Measurements from ENCODE around the gene WDR41. TPM values are rescaled to one million over a fixed set of nuclear protein-coding genes. Genes with fewer than 3 reads are reported as not detected.

Gene WDR41
- total RNA-seq, 1 experiment from 2014 or later = 39.8 TPM

DNA sequence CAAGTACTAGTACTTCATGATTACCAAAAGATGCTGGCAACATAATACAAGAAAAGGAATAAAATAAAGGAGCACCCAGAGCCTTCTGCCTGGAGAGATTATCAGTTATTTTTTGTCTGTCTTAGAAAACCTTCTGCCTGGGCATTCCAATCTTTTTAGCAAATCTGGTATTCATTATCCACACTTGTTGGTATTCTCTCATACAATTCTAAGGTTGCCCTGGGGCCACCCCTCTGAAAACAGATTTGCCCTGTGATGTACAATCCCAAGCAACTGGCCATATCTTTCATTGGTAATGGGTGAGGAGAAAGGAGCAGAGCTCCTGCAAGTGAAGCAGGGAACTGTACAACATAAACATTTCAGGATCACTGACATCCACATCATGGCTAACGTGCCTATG lies 47.8 kb downstream of the WDR41 start:
- H3K9me3 Mint-ChIP-seq = peaks cover 5% of the 10 kb centered on the region
- no peaks in the 10 kb centered on the region for H3K4me1 Mint-ChIP-seq
- ChIA-PET POLR2A (no interaction called here), CTCF (interaction anchor here (0.7 kb wide), 1 partner anchor 172 kb away, joined by 3 read pairs; no protein-coding TSS in a partner anchor)
- H3K27me3 Mint-ChIP-seq (ENCODE audit: low read depth) = no peaks in the 10 kb centered on the region
- ATAC-seq = no peak
- TF ChIP-seq MXD4 (CRISPR knock-in tag; IDR thresholded peaks at IDR 0.05; ENCODE audit: borderline replicate concordance) (no peak), FOXJ3 (CRISPR knock-in tag; IDR thresholded peaks at IDR 0.05; ENCODE audit: borderline replicate concordance) (no peak), ARID4B (CRISPR knock-in tag; IDR thresholded peaks at IDR 0.05; ENCODE audit: borderline replicate concordance) (no peak), ZNF138 (CRISPR knock-in tag; conservative IDR thresholded peaks at IDR 0.05) (no peak), CREB1 (CRISPR knock-in tag; IDR thresholded peaks at IDR 0.05) (no peak), ZNF396 (CRISPR knock-in tag; IDR thresholded peaks at IDR 0.05; ENCODE audit: borderline replicate concordance) (no peak), ETV6 (CRISPR knock-in tag; IDR thresholded peaks at IDR 0.05) (no peak), TEAD1 (CRISPR knock-in tag; IDR thresholded peaks at IDR 0.05) (no peak), EMX1 (CRISPR knock-in tag; IDR thresholded peaks at IDR 0.05) (no peak), SP1 (CRISPR knock-in tag; conservative IDR thresholded peaks at IDR 0.05) (no peak), GABPB1 (CRISPR knock-in tag; IDR thresholded peaks at IDR 0.05) (no peak), ZNF416 (CRISPR knock-in tag; IDR thresholded peaks at IDR 0.05) (no peak), E2F1 (CRISPR knock-in tag; IDR thresholded peaks at IDR 0.05) (no peak), FOXK1 (CRISPR knock-in tag; IDR thresholded peaks at IDR 0.05) (no peak)
- TF ChIP-seq, protein P1, sequence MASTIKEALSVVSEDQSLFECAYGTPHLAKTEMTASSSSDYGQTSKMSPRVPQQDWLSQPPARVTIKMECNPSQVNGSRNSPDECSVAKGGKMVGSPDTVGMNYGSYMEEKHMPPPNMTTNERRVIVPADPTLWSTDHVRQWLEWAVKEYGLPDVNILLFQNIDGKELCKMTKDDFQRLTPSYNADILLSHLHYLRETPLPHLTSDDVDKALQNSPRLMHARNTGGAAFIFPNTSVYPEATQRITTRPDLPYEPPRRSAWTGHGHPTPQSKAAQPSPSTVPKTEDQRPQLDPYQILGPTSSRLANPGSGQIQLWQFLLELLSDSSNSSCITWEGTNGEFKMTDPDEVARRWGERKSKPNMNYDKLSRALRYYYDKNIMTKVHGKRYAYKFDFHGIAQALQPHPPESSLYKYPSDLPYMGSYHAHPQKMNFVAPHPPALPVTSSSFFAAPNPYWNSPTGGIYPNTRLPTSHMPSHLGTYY (CRISPR knock-in tag; IDR thresholded peaks at IDR 0.05) = no peak
- TF ChIP-seq, protein P2, sequence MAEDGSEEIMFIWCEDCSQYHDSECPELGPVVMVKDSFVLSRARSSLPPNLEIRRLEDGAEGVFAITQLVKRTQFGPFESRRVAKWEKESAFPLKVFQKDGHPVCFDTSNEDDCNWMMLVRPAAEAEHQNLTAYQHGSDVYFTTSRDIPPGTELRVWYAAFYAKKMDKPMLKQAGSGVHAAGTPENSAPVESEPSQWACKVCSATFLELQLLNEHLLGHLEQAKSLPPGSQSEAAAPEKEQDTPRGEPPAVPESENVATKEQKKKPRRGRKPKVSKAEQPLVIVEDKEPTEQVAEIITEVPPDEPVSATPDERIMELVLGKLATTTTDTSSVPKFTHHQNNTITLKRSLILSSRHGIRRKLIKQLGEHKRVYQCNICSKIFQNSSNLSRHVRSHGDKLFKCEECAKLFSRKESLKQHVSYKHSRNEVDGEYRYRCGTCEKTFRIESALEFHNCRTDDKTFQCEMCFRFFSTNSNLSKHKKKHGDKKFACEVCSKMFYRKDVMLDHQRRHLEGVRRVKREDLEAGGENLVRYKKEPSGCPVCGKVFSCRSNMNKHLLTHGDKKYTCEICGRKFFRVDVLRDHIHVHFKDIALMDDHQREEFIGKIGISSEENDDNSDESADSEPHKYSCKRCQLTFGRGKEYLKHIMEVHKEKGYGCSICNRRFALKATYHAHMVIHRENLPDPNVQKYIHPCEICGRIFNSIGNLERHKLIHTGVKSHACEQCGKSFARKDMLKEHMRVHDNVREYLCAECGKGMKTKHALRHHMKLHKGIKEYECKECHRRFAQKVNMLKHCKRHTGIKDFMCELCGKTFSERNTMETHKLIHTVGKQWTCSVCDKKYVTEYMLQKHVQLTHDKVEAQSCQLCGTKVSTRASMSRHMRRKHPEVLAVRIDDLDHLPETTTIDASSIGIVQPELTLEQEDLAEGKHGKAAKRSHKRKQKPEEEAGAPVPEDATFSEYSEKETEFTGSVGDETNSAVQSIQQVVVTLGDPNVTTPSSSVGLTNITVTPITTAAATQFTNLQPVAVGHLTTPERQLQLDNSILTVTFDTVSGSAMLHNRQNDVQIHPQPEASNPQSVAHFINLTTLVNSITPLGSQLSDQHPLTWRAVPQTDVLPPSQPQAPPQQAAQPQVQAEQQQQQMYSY (CRISPR knock-in tag; IDR thresholded peaks at IDR 0.05) = no peak
- no peak overlapping the region for H3K4me3 Mint-ChIP-seq
- H3K27ac Mint-ChIP-seq = no peak overlapping the region
- H3K36me3 Mint-ChIP-seq = peaks cover 22% of the 10 kb centered on the region
- no peak for DNase-seq (ENCODE audit: low spot score)

GRCh38 chr5:77443670-77444069 lies 48.4 kb downstream of the WDR41 start:
- no peak for ATAC-seq
- no peak for TF ChIP-seq TCF7 (CRISPR knock-in tag; IDR thresholded peaks at IDR 0.05; ENCODE audit: low read depth)
- no peak for TF ChIP-seq ZBTB21 (CRISPR knock-in tag; IDR thresholded peaks at IDR 0.05; ENCODE audit: borderline replicate concordance)
- no peak for TF ChIP-seq SOX15 (CRISPR knock-in tag; IDR thresholded peaks at IDR 0.05)
- Mint-ChIP-seq H3K36me3 (peaks cover 15% of the 10 kb centered on the region), H3K4me1 (no peaks in the 10 kb centered on the region), H3K4me3 (no peak overlapping the region), H3K9me3 (peaks cover 5% of the 10 kb centered on the region), H3K27ac (no peak overlapping the region), H3K27me3 (ENCODE audit: low read depth) (no peaks in the 10 kb centered on the region)
- DNase-seq (ENCODE audit: low spot score) = no peak
- ChIA-PET POLR2A (no interaction called here), CTCF (interaction anchor here (0.7 kb wide), 1 partner anchor 171 kb away, joined by 3 read pairs; no protein-coding TSS in a partner anchor)
